HG03280 (cell line): ENCODE results near the gene FBN3.

Source experiments
- ATAC-seq: cut with Tn5 transposase; IDR thresholded peaks from one replicate; pipeline ENCODE4 v1.9.1; 2021; ENCODE audit warnings: mild to moderate bottlenecking, moderate library complexity; ENCODE audit not compliant: unreplicated experiment

The FBN3 gene

GRCh38 chr19:8148410-8149260 is 757 bp downstream of the FBN3 start:
- no peak for ATAC-seq

GRCh38 chr19:8148088-8148409 is 1.3 kb downstream of the FBN3 start:
- ATAC-seq = no peak

DNA sequence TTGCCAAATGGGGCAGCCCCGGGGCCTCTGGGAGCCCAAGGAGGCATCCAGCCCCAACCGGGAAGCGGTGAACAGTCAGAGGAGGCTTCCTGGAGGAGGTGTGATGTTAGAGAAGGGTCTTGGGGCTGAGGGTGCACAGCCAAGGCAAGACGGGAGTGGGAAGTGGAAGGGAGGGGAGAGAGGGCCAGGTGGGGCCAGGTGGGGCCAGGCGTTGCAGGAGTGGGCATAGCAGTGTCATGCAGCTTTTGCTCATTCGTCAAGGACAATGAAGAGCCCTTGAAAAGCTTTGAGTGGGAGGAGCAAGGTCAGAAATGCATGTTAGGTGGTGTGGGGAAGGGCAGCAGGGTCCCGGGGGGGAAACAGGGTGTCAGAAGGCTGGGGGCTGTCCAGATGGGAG is 1.8 kb downstream of the FBN3 start:
- no peak for ATAC-seq

DNA sequence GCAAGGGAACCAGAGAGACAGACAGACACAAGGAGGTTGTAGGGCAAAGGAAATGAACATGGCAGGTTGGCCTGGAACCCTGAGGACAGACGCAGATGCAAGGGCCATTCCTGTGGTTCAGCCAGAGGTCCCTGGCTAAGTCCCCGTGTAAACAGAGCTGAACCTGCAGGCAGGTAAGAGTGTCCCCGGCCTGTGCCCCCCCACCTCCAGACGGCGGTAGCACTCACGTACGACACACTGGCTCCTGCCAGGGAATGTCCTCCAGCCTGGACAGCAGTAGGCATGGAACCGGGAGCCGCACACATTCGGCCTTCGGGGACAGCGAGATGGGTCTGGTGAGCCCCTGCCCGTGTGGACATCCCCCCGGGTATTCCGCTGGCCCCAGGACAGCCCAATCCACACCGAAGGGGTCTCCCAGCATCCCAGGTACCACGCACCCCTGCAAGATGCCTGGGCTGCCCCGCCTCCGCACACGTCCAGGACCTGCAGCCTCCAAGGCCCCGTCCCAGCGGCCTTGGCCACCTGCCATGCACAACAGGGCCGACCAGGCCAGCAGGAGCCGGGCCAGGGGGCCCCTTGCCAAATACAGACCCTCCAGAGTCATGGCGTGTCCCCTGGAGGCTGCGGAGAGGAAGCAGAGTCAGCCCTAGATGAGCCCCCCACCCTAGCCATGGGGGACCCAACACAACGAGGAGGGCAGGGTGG is 2.4 kb downstream of the FBN3 start:
- ATAC-seq = no peak

DNA sequence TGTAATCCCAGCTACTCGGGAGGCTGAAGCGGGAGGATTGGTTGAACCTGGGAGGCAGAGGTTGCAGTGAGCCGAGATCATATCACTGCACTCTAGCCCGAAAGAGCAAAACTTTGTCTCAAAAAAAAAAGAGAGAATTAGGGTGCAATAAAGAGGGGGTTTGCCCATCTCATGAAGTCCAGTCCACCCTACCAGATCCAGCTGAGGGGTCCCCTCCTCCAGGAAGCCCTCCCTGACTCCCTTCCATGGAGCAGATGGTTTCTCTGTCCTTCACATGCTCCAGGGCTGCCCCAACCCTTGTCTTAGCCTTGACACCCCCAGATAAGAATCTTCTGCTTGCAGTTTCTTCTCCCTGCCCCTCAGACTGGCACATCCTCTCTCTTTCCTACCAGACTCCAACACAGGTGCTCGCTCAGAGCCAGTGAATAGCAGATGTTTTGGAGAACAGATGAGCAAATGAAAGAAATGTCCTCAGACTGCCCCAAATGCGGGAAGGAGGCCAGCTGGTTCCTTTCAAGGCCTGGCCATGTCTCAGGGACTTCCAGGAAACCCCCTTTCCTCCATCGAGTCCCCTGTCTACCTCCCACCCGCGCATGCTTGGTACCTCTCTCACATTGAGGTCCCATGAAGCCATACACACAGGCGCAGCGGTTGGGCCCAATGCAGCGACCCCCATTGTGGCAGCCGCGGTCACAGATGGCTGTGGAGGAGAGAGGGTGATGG is 5.0 kb downstream of the FBN3 start:
- ATAC-seq = no peak

GRCh38 chr19:8143041-8143440 is 6.4 kb downstream of the FBN3 start:
- ATAC-seq = no peak

DNA sequence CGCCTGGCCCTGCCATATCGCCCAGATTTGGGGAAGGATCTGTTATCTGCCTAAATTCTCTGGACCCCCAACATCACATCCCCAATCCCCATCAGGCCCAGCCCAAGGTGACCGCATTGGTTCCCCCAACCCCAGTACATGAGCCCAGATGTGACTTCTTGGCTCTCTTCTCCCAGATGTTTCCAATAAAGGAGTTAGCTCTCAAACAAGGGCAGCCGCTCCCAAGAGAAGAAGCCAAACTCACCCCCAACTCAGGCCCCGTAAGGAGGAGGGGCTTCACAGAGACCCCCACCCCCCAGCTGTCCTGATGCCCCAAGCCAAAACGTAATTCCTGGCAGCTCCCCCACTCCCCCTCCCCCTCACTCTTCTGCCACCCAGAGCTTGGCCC is 6.9 kb downstream of the FBN3 start:
- no peak for ATAC-seq

- ATAC-seq = no peak
Measured at GRCh38 chr19:8141726-8142512, 7.5 kb downstream of the FBN3 start.

DNA sequence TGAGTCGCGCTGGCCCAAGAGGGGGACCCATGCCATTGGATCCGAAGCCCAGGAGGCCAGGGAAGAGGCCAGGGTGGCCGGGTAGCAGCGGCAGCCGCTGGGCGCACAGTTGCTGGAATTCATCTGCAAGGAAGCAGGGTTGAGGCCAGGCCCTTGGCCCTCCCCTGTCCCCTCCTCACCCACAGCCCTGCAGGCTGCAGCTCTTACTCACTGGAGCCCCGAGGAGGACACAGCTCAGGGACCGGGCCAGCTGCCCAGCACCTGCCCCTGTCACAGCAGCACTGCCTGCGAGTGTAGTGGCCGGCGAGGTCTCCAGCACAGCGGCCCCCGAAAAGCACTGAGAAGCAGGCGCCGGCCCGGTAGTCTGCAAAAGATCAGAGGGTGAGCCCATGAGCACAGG is 11.2 kb downstream of the FBN3 start:
- no peak for ATAC-seq

GRCh38 chr19:8137425-8137824 is 12.0 kb downstream of the FBN3 start:
- no peak for ATAC-seq

DNA sequence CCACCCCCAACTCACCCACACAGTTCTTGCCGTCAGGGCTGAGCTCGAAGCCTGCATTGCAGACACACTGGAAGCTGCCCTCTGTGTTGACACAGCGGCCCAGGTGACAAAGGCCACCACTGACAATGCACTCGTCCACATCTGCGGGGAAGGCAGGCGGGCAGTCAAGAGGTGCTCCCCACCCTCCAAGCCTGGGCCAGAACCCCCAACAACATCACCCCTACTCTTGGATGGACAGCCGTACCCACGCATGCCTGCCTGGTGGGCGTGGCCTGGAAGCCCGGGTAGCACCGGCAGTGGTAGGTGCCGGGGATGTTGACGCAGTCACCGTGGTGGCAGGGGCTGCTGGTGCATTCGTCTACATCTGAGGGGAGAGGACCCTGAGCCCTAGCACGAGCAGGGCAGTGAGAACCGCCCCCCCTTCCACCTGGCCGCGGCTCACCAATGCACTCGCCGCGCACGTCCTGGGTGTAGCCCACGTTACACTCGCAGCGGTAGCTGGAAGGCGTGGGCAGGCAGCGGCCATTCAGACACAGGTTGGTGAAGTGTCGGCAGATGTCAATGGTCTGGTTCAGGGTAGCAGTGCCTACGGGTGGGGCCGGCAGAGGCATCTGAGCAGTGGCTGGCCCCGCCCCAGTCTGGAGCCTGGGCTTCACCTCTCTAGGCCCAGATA is 13.3 kb downstream of the FBN3 start:
- no peak for ATAC-seq

- ATAC-seq = no peak
Measured at GRCh38 chr19:8132858-8133458, 16.4 kb downstream of the FBN3 start.

GRCh38 chr19:8131517-8131916 is 17.9 kb downstream of the FBN3 start:
- ATAC-seq = no peak

DNA sequence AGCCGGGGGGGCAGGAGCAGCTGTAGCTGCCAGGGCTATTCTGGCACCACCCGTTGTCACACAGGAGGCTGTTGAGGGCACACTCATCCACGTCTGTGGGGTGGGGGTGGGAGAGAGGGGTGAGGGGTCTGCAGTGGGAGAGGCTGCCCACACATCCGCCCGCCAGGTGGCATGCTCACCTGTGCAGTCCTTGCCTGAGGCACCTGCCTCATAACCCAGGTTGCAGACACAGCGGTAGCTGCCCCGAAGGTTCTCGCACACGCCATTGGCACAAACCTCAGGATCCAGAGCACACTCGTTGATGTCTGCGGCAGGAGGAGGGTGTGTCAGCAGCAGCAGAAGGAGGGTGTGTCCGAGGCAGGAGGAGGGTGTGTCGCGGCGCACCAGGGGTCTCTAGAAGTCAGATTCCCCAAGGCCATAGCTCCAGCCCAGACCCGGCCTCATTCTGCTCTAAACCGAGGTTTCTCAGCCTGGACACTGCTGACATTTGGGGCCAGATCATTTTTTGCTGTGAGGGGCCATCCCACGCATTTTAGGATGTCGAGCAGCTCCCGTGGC is 20.3 kb downstream of the FBN3 start:
- ATAC-seq = no peak

DNA sequence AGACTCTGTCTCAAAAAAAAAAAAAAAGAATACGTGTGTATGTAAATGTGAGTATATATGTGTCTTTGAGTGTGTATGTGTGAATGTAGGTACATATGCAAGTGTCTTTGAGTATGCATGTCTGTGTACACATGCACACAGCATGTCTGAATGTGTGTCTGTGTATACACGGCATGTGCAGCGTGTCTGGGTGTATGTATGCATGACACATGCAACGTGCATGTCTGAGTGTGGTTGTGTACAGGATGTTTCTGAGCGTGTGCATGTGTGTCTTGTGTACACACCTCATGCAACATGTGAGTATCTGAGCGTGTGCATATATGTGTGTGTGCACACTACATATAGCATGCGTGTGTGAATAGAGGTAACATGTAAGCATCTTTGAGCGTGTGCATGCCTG is 20.8 kb downstream of the FBN3 start:
- no peak for ATAC-seq

DNA sequence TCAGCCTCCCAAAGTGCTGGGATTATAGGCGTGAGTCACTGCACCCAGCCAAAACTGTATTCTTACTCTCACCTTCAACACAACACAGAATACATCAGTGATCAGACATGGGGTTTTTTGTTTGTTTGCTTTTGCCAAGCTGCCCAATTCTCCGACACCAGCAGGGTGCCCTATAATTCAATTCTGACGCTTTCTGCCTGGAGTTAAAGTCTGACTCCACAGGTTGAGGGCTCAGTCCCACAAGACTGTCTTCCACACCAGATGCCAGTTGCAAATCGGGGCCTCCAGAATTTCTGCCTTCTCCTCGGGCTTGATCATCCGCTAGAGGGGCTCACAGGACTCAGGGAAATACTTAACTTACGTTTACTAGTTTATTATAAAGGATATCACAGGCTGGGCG is 22.1 kb downstream of the FBN3 start:
- no peak for ATAC-seq

GRCh38 chr19:8126511-8126910 is 22.9 kb downstream of the FBN3 start:
- ATAC-seq = no peak

GRCh38 chr19:8126008-8126407 is 23.4 kb downstream of the FBN3 start:
- no peak for ATAC-seq

GRCh38 chr19:8123683-8124082 is 25.7 kb downstream of the FBN3 start:
- no peak for ATAC-seq
